ENCODE results near the gene KCNE5. TPM values are rescaled to one million over a fixed set of nuclear protein-coding genes. Genes with fewer than 3 reads are reported as not detected.
A peak's percentile ranks its signal among the peaks of the same experiment; 100 is the strongest.
"Not testable (repeated sequence)": the region's sequence is repeated elsewhere in the genome, so short reads cannot be mapped to it uniquely, and the experiment has no call there.

Gene KCNE5, protein sequence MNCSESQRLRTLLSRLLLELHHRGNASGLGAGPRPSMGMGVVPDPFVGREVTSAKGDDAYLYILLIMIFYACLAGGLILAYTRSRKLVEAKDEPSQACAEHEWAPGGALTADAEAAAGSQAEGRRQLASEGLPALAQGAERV
- 4.6 and 9.5 TPM in 2 replicates for total RNA-seq
- 3.3 TPM for polyA plus RNA-seq (2012)

DNA sequence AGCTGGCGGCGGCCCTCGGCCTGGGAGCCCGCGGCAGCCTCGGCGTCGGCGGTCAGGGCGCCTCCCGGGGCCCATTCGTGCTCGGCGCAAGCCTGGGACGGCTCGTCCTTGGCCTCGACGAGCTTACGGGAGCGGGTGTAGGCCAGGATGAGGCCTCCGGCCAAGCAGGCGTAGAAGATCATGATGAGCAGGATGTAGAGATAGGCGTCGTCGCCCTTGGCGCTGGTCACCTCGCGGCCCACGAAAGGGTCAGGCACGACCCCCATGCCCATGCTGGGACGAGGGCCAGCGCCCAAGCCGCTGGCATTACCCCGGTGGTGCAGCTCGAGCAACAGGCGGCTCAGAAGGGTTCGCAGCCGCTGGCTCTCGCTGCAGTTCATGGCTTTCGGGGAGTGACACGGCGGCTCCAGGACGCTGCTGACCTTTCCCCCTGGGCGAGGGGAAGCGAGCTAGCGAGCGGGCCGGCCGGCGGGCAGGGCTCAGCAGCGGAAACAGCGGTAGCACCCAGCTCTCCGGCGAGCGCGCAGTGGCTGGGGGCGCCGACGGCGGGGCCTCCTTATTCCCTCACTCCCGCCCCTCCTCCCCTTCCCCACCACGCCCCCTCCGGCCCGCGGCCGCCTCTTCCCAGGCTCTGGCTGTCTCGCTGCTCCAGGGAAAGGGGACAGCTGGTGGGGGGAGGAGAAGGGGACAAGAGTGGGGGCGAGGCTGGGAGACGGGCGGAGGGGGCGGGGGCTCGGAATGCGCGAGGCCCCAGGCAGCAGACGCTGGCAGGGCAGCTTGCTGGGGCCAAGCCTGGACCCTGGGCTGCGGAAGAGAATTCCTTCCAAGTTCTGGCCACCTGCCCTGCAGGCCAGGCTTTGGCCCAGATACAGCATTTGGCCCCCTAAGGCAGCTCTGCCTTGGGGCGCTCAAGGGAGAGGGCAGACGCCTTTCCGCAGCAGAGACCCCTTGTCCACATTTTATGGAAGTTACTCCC lies at the start of gene KCNE5:
KCNE5 (minus strand) TSS at position 532 of the 976 bp plus-strand sequence; CDS start at position 380, 152 bp downstream.
- DNase-seq (ENCODE audit: low read depth): peak; percentile 4

DNA sequence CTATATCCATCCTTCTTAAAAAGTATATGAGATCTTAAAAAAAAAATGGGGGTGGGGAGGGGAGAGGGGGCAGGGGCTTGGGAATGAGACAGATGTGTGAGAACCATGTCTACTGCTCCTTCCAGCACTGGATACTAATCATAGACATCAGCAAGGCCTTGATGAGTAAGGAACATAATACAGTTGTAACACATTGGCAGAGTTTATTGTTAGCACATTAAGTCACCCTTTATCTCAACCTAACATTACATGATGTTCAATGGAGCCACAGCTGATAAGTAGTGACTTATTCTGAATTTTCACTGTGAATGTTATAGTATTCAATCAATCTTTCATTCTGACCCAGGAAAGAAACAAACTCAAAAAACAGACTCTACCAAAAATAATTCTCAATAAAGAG lies 47.3 kb upstream of the KCNE5 start:
- peak; percentile 23 for DNase-seq (ENCODE audit: low read depth)

DNA sequence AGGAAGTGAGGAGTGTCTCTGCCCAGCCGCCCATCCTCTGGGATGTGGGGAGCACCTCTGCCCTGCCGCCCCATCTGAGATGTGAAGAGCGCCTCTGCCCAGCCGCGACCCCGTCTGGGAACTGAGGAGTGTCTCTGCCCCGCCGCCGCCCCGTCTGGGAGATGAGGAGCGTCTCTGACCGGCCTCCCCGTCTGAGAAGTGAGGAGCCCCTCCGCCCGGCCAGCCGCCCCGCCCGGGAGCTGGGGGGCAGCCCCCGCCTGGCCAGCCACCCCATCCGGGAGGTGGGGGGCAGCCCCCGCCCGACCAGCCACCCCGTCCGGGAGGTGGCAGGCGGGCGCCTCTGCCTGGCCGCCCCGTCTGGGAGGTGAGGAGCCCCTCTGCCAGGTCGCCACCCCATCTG lies 46.2 kb upstream of the KCNE5 start:
- DNase-seq (ENCODE audit: low read depth): not testable (repeated sequence)

DNA sequence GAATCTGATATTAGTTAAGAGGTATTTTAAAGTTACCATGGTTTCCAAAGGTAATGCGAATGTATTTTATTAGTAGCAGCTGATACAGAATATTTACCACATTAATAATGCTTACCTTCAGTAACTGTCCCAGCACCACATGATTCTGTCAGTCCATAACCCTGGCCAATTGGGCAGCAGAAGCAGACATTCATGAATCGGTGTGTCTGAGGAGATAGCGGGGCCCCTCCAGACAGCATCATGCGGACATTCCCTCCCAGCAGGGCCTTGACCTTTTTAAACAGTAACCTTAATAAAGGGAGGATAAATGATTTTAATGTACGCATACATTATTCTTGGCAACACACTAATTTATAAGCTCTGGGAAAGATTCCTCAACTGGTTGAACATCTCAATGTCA lies 43.0 kb upstream of the KCNE5 start:
- DNase-seq (ENCODE audit: low read depth): no peak

DNA sequence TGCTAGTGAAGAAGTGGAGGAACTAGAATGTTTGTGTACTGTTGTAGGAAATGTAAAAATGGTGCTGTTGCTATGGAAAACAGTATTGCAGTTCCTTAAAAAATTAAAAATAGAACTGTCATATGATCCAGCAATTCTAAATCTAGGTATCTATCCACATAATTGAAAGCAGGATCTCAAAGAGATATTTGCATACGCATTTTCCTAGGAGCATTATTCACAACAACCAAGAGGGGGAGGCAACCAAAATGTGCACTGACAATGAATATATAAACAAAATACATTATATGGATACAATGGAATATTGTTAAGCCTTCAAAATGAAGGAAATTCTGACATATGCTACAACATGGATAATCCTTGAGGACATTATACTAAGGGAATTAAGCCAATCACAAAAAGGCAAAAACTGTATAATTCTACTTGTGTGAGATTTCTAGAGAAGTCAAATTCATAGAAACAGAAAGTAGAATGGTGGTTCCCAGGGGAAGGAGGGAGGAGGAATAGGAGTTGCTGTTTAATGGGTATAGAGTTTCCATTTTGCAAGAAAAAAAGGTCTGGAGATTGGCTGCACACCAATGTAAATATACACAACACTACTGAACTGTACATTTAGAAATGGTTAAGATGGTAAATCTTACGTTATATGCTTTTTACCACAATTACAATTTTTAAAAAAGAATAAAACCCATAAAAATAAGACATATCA lies 35.6 kb upstream of the KCNE5 start:
- no peak for DNase-seq (ENCODE audit: low read depth)

DNA sequence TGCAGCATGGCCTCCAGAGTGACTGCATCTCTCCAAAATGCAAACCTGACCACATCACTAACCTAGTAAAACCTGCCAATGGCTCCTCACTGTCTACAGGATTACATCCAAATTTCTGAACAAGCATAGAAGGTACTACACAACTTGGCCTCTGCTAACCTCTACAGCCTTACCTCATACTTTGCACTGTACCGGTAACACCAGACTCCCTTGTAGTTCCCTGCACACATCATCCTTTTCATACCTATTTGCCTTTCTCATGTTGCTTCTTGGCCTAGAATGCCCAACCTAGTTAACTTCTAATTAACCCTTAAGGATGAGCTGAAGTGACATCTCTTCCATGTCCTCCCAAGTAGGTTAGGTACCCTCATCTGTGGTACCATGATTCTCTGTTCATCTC lies 33.4 kb upstream of the KCNE5 start:
- DNase-seq (ENCODE audit: low read depth): no peak

DNA sequence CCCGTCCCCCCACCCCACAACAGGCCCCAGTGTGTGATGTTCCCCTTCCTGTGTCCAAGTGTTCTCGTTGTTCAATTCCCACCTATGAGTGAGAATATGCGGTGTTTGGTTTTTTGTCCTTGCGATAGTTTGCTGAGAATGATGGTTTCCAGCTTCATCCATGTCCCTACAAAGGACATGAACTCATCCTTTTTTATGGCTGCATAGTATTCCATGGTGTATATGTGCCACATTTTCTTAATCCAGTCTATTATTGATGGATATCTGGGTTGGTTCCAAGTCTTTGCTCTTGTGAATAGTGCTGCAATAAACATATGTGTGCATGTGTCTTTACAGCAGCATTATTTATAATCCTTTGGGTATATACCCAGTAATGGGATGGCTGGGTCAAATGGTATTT lies 32.4 kb upstream of the KCNE5 start:
- DNase-seq (ENCODE audit: low read depth): not testable (repeated sequence)

DNA sequence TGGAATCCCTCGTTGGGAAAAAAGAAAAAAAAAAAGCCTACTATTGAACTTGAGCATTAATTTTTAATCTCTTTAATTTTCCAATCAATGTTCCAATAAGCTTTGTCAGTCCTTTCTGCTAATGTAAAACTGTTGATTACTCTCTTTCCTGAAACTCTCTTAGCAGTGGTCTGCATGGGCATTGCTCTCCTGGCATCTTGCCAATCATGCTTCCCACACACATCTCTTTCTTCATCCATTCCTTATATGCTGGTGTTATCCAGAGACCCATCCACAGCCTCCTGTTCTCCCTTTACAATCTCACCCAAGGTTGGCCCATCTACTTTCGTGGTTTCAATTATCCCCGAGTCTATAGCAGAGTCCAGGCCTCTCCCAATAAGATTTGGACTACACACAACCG lies 31.8 kb upstream of the KCNE5 start:
- no peak for DNase-seq (ENCODE audit: low read depth)

DNA sequence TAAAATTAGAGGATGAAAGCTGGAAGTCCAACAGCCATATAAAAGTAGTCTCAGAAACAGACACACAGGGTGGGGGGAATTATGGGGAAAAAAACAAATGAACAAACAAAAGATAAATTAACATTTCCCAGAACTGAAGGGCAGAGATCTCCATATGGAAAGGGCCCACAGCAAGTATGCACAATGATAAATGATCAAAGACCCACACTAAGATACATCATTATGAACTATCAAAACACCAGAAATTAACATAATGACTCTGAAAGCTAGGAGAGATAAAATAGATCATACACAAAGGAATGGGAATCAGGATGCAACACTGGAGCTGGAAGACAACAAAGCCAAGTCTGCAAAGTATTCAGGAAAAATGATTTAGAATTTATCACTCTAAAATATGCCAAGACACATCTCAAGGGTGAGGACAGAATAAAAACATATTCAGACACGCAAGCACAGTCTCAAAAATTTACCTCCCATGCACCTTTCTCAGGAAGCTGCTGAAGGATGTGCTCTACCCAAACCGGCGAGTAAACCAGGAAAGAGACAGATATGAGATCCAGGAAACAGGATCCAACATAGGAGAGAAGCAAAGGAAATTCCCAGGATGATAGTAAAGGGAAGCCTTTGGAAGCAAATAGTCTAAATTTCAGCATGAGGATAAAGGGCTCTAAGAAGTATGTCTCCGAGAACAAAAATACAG lies 30.7 kb upstream of the KCNE5 start:
- DNase-seq (ENCODE audit: low read depth): no peak

DNA sequence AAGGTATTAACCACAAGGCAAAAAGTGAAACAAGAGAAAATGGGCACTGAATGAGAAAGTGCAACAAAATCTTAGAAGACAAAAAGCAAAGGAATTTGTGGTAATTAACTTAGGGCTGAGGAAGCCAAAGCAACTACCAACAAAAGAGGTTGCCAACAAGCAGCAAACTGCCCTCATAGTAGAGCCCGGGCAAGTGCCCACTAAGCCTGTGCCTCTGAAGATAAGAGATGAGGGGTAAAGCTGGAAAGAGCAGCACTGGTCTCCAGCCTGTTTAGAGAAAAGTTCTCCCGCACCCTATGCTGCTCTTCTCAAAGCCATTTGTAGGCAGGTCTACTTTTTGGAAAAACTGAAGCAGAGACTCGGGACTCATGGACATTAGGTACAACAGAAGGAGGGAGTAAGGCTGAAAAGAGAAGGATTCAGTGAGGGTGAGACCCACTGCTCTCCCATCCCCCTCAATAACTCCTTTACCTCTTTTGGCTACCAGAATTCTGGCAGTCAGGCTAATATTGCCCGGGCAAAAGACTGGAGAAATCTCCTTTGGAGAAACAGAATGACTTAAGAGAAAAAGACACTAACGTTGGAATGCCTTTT lies 29.6 kb upstream of the KCNE5 start:
- no peak for DNase-seq (ENCODE audit: low read depth)

DNA sequence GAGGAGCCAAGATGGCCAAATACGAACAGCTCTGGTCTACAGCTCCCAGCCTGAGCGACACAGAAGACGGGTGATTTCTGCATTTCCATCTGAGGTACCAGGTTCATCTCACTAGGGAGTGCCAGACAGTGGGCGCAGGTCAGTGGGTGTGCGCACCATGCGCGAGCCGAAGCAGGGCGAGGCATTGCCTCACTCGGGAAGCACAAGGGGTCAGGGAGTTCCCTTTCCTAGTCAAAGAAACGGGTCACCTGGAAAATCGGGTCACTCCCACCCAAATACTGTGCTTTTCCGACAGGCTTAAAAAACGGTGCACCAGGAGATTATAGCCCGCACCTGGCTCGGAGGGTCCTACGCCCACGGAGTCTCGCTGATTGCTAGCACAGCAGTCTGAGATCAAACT lies 19.7 kb upstream of the KCNE5 start:
- not testable (repeated sequence) for DNase-seq (ENCODE audit: low read depth)

DNA sequence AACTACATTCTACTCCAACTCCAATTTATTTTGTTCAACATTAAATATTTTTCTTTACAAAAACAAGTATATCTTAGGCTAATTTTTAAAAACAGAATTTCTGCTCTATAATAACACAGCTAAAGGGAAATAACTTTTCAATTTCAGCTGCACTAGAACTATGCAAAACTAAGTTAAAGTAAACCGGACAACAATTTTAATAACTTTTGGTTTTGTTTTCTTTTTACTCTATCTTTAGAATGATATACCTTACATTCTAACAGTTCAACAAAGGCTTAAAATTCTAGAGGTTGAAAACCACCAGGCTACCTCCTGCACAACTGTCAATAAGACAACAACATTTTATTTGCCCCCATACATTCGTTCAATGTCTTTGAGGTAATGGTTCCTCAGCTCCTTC lies 18.7 kb upstream of the KCNE5 start:
- no peak for DNase-seq (ENCODE audit: low read depth)

DNA sequence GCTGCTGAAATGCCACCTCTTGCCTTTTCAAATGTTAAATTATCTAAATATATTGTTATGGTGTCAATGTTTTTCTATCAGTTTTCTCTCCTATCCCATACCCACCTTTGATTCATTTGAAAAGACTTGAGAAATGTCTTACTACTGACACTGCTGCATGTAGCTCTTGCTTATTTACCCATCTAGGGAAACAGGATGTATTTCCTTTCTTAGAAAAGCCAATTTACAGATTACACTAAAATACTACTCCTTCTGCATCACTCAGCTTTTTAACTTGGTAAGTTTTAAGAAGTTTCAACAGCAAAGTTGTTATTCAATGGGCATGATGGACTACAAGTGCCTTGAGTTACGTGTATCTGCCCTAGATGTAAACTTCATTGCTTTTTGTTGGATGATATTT lies 13.2 kb upstream of the KCNE5 start:
- no peak for DNase-seq (ENCODE audit: low read depth)

DNA sequence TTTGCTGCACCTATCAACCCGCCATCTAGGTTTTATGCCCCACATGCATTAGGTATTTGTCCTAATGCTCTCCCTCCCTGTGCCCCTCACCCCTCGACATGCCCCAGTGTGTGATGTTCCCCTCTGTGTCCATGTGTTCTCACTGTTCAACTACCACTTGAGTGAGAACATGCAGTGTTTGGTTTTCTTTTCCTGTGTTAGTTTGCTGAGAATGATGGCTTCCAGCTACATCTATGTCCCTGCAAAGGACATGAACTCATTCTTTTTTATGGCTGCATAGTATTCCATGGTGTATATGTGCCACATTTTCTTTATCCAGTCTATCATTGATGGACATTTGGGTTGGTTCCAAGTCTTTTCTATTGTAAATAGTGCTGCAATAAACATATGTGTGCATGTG lies 12.5 kb upstream of the KCNE5 start:
- DNase-seq (ENCODE audit: low read depth): not testable (repeated sequence)

DNA sequence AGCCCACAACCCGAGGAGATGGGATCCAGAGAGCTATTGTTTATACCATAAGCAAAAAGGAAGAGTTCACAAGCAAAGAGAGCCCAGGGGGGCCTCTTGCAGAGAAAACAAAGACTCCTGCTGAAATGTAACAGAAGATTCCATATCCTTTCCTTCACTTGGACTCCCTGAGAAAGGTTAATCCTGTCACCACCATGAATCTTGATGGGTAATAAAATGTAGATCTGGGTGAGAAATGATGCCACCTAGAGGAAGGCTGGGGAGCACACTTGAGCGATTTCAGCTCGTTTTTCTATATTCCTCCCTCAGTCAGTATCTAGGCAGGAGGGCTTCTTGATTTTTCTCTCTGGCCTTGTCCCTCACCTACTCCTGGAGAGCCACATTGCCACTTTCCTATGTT lies 10.2 kb upstream of the KCNE5 start:
- peak; percentile 5 for DNase-seq (ENCODE audit: low read depth)

DNA sequence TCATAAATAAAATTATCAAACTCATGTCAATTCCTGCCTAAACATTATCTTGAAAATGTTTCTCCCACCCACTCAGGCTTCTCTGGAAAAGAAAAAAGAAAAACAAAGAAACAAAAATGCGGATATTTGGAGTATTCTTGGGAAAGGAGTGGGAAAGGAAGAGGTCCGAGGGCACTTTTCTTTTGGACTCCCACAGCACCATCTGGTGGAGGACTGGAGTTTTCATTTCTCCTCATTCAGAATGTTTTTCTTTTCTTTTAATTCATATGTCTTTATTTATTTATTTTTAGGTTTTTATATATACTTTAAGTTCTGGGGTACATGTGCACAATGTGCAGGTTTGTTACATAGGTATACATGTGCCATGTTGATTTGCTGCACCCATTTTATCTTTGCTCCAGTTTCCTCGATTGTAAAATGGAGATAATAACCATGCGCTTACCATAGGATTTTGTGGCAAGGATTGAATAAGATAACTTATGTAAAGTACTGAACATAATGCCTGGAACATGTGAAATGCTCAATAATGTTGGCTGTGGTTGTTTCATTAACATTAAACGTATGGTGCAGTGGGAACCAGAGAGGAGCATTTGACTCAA lies 8.0 kb upstream of the KCNE5 start:
- DNase-seq (ENCODE audit: low read depth): peak; percentile 34

DNA sequence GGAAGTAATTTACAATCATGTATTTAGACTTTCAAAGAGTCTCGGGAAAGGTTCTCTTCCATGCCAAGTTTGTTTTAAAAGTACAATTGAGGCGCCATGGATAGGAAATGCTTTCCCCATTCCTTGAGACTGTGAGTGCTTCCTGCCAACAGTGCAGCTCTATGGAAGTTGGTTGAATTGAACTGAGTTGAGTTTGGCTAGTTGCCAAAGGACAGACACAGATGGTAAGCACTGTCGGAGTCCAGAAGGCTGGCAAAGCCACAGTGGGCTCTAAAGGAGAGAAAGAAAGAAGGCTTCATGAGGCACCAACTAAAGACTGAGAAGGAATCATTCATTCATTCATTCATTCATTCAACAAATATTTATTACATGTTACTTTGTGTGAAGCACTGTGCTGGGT lies 4.3 kb upstream of the KCNE5 start:
- DNase-seq (ENCODE audit: low read depth): peak; percentile 57

DNA sequence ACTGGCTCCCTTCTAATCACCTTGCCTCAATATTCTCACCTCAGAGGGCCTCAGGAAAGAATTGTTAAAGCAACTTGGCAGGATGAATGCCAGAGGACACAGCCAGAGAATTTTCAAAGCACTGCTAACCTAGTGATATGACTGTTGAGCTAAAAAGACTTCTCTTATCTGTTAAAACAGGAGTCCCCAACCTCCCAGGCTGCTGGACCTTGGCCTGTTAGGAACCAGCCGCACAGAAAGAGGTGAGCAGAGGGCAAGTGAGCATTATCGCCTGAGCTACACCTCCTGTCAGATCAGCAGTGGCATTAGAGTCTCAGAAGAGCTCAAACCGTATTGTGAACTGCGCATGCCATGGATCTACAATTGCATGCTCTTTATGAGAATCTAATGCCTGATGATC lies 1.7 kb upstream of the KCNE5 start:
- no peak for DNase-seq (ENCODE audit: low read depth)

DNA sequence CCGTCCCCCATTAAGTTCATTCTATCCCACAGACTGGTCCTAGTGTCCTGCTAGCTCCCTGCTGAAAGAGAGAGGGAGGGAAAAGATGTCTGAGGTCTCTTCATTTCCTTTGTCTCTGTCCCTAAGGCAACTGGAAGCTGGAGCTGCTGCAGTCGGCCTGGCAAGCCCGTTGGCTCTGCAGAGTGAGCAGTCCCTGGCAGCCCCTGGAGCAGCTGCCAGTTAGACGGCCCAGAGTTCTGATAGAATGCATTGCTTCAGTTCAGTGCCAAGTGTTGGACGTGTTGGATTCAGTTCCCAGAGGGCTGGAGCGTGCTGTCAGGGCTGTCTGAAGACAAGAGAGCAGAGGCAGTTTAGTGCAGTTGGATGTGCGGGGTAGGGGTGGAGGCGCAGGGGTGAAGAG lies 975 bp downstream of the KCNE5 start:
- DNase-seq (ENCODE audit: low read depth): no peak

DNA sequence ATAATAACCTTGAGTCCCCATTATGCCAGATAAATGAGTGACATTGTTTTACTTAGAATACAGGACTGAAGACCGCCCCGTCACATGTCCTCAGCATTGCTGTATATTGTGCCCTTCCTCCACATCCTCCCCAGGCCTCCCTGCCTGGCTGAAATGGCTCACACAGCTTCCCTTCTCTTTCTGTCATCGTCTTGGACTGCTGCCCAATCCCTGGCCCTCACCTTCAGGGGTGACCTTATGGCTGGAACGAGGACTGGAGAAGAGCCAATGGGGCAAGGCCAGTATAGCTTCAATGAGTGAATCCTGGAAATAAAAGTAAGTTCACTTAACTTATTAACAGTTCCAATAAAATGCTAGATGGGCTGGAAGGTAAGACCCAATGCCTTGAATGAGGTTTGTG lies 2.7 kb downstream of the KCNE5 start:
- DNase-seq (ENCODE audit: low read depth): no peak

DNA sequence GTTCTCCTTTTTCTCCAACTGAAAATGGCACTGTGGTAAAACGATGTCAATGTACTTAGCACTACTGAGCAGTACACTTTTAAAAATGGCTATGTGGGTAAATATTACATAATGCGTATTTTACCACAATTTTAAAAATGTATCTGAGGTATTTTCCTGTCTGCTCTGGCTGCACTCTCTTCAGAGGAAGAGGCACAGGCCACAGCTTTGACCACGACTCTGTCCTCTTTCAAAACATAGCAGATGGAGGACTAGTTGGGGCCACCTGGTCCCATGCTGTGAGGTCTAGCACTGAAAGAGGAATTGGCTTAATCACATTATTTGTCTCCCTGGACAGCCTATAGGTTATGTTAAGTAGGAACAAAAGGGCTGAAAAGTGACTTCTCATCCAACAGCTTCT lies 5.2 kb downstream of the KCNE5 start:
- peak; percentile 25 for DNase-seq (ENCODE audit: low read depth)
